ENCODE measurements around the gene NAALADL2.

DNA sequence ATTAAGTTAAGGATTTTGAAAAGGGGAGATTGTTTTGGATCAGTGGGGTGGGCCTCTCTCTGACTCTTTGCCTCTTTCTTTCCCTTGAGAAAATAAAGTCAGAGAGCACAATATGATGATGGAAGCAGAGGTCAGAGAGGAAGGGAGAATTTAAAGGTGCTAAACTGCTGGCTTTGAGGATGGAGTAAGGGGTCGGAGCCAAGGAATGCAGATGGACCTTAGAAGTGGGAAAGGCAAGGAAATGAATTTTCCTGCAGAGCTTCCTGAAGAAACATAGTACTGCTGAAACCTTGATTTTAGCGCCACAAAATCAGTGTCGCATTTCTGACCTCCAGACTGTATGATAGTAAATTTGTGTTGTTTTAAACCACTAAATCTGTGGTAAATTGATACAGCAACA is 317.4 kb downstream of the NAALADL2 start:
- TF ChIP-seq CTCF (IDR thresholded peaks at IDR 0.05) (no peak), POLR2AphosphoS5 (IDR thresholded peaks at IDR 0.05) (no peak)
